GM18508 (cell line): ENCODE data around the gene HIPK2.
A peak's percentile ranks its signal among the peaks of the same experiment; 100 is the strongest.

ENCODE experiments used
- ATAC-seq: cut with Tn5 transposase; IDR thresholded peaks from one replicate; pipeline ENCODE4 v1.9.1; 2021; ENCODE audit warnings: moderate number of reproducible peaks; ENCODE audit not compliant: insufficient read depth, unreplicated experiment

Gene HIPK2

DNA sequence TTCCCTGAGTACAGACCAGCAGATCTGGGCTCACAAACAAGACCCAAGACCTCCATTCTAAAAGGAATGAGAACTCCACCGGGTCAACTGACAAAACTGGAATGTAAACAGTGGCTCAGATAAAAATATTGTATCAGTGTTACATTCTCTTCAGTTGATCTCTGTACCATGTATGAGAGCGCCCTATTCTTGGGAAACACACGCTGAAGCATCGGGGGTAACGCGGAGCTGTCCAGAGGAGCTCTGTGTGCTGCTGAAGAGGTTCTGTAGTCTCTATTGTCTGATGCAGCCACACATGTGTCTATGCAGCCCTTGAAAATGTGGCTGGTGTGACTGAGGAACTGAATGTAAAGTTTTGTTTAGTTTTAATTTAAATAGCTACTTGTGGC is 39.7 kb downstream of the HIPK2 start:
- no peak for ATAC-seq

DNA sequence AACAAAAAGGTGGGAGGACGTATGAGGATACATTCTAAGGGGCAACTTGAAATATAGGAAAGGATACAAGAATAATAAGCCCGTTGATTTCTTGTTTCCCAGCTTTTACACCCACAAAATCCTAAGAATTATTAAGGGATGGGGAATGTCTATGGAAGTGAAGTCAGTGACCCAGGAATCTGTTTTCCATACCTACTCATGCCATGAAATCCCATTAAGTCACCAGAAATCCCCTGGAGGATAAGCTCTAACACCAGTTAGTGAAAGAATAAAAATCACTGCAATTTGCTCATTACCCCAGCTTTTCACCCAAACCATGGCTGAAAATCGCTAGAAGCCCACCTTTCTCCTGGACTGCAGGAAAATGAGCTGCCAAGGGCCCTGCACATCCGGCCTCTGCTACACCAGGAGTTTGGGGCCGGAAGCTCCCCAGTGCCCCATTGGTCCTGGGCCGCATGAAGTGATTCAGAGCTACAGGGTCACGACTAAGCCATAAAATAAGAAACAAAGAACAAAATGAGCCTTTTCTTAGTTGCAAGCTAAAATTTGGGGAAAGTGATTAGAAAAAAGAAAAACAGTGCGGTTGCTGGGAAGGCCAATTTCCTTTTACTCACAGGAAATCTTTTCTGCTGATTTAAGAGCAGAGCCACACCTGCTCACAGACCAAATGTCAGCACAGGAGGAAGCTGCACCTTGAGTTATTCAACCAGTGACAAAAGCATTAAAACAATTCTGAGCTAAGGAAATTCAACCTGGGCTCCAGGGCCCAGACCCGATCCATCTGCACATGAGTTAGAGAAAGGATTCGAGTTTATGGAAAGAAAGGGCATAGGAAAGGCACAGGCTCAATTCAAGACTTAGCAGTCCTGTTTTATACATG is 40.3 kb downstream of the HIPK2 start:
- no peak for ATAC-seq

- ATAC-seq: no peak
Observed at GRCh38 chr7:139735912-139736595, 41.7 kb downstream of the HIPK2 start.

DNA sequence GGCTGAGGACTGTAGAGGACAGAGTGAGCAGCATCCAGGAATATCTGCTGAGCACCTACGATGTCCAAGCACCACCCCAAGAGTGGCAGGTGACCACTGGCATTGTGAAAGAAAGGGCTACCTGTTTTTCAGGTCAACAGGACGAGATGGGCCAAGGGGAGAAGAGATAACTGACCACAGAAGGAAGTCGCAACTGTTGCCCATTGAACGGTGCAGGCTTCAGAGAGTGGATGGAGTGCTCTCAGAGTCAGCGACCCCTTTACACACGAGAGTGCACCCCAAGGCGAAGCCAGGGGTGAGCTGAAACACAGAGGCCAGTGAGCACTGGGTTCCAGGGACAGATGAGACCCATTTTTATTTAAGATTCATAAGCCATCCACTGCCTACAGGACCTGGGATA is 42.3 kb downstream of the HIPK2 start:
- ATAC-seq: no peak

GRCh38 chr7:139734395-139734794 is 43.4 kb downstream of the HIPK2 start:
- no peak for ATAC-seq

DNA sequence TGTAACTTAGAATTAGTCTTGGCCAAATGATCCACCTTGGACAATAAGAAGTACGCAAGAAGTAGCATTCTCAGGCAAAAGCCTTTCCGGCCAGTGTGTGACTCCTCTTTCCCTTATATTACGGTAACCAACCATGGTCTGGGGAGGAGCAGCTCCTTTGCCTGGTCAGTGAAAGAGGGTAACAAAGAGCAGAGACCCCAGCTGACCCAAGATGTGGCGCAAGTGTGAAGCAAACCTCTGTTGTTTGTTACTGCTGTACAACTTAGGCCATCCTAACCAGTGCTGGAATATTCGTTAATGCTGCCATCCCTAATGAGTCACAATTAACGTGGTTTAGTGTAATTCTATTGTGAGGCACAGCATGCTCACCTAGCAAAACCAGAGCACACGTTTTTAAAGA is 44.0 kb downstream of the HIPK2 start:
- no peak for ATAC-seq

GRCh38 chr7:139732471-139733167 is 45.2 kb downstream of the HIPK2 start:
- no peak for ATAC-seq

GRCh38 chr7:139731802-139732470 is 45.9 kb downstream of the HIPK2 start:
- no peak for ATAC-seq

DNA sequence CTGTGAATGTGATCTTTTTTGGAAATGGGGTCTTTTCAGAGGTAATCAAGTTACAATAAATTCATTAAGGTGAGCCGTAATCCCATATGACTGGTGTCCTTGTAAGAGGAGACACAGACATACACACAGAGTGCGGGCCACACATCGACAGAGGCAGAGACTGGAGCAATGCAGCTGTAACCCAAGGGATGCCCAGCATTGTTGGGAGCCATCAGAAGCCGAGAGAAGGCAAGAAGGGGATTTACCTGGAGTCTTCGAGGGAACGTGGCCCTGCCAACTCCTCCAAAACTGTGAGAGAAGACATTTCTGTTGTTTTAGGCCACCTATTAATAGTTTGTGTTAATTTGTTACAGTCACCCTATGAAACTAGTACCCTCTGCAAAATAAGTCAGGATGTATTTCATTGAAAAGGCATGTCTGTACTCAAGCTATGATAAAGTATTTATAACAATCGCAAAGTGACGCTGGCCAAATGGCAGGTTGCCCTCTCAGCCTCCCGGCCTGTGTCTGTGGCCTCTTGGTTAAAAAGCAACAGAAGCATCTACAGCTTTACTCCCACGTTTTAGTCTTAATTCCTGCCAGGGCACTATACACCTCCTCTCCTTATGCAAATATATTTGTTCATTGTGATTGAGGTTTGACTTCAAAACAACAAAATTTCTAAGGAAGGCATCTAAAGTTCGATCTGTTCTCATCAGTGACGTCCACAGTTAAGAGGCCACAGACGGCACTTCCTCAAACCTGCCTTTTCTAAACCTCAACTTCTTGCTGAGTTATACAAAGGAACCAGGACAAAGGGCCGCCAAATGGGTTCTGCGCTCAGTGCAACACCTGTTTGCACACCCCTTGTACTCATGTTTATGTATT is 46.8 kb downstream of the HIPK2 start:
- ATAC-seq: peak; percentile 56

GRCh38 chr7:139728203-139728602 is 49.6 kb downstream of the HIPK2 start:
- no peak for ATAC-seq

- no peak for ATAC-seq
Observed at GRCh38 chr7:139727151-139727705, 50.6 kb downstream of the HIPK2 start.

DNA sequence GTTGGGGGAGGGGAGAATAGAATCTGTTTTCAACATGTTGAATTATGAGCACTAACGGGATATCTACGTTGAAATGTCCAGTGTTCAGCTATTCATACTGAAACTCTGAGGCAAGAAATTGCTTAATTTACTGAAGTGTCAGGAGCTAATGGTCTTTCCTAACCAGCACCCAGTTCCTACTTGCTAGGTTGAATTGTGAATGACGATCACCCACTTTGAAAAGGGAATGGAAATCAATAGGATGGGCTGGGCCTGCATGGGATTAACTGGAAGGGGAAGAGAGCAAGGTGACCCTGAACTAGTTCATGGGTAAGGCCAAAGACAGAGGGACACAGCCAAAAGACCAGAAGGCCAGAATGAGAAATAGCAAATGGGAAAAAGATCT is 51.3 kb downstream of the HIPK2 start:
- no peak for ATAC-seq

DNA sequence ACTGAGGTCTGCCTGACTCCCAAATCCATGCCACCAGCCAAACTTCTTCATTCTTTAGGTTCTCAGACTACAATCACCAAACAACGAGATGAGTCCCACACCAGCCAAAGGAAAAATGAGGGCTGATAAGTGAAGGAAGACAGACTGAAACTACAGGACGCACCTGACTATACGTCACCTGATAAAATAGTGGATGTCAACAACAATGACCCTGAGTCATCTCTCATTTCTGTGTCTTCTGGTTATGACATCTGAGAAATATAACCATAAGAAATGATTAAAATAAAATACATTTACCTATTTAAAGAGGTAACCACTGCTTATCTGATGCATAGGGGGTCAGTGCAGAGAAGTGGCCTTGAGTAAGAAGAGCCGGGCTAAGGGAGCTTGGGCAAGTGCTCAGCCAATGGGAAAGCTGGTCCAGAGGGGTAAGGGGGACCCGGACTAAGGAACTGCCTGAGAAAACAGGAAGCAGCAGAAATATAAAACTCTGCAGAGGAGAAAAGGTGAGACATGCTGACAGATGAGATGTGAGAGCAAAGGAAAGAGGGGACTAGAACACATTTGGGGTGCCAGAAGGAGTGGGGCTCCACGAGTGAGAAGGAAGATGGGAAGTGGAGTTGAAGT is 51.8 kb downstream of the HIPK2 start:
- ATAC-seq: no peak

- ATAC-seq: peak; percentile 63
Observed at GRCh38 chr7:139725077-139725476, 52.7 kb downstream of the HIPK2 start.

- no peak for ATAC-seq
Observed at GRCh38 chr7:139722604-139723003, 55.2 kb downstream of the HIPK2 start.

DNA sequence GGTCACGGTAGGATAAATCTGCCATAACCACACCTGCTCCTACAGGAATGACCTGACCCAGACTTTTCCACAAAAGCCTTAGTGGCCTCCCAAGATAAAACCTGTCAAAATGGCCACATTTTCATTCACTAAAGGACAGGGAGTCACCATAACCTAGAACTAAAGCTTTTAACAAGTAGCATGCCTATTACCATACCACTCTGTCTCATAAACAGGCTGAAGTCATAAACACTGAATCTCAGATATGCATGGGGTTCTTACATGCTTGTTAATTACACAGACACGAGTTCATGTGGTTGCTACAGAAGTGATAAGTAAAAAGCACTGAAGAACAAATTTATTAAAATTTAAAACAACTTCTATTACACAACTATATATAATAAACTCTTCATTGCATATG is 56.0 kb downstream of the HIPK2 start:
- ATAC-seq: no peak

DNA sequence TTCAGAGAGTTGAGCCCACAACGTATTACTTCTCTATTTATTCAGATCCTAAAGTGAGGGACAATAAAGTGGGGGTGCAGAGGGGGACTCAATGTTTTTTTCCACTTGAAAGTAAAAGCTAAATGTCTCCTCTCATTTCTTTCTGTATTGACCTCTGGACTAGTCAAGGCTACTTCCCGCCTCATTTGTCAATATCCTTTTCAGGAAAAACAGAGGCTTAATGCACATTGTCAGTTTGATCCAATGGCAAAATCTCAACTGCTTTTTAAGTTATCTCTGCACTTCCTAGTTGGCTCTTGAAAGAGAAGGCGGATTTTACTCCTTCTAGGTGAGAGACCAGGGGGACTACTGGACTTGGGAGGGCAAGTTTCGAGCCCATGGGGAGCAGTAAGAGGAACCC is 56.4 kb downstream of the HIPK2 start:
- no peak for ATAC-seq

DNA sequence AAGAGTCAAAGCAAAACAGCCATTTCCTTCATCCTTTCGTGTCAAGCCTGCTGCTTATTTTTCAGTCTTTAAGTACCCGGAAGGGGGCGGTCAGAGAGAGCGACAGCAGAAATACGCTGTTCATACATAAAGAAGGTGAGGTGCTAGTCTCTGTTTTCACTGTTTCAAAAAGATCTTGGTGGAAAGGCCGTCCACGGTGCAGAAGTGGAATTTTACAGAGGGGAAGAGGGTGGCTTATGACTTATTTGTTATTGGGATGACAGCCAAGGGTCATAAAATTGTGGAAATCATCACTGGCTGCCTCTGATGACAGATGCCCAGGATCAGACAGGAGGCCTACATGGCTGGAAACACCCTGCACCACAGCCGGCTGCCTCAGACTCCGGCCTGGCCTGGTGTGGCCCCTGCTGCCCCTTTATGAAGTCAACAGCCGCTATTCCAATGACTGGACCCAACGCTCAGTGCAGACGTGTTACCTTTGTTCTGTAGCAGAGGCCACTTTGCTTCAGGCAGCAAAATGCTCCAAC is 57.0 kb downstream of the HIPK2 start:
- ATAC-seq: no peak

- no peak for ATAC-seq
Observed at GRCh38 chr7:139720186-139720585, 57.6 kb downstream of the HIPK2 start.
